GM19395 (cell line): ENCODE results near the gene SSBP4.
A peak's percentile ranks its signal among the peaks of the same experiment; 100 is the strongest.

ENCODE experiments used
- ATAC-seq: cut with Tn5 transposase; IDR thresholded peaks from one replicate; pipeline ENCODE4 v1.9.1; 2021; ENCODE audit warnings: mild to moderate bottlenecking, moderate library complexity; ENCODE audit not compliant: unreplicated experiment

The SSBP4 gene

DNA sequence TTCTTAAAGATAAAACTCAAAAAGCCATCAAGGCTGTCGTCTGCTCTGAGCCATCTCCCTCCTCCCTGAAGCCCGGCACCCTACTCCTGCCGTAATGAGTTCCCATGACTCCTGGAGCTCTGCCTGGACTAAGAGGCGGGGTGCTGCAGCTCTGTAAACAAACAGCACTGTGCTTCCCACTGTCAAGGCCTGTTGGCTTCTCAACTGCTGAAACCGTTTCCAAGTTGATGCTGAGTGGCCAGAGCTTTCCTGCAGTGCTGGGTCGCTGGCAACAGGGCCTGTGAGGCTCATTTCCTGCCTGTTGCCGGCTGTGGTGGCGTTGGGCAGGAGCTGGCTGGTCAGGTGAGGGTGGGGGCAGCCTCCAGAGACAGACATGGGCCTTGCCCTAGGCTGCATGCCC lies 45.4 kb downstream of the SSBP4 start:
- no peak for ATAC-seq

DNA sequence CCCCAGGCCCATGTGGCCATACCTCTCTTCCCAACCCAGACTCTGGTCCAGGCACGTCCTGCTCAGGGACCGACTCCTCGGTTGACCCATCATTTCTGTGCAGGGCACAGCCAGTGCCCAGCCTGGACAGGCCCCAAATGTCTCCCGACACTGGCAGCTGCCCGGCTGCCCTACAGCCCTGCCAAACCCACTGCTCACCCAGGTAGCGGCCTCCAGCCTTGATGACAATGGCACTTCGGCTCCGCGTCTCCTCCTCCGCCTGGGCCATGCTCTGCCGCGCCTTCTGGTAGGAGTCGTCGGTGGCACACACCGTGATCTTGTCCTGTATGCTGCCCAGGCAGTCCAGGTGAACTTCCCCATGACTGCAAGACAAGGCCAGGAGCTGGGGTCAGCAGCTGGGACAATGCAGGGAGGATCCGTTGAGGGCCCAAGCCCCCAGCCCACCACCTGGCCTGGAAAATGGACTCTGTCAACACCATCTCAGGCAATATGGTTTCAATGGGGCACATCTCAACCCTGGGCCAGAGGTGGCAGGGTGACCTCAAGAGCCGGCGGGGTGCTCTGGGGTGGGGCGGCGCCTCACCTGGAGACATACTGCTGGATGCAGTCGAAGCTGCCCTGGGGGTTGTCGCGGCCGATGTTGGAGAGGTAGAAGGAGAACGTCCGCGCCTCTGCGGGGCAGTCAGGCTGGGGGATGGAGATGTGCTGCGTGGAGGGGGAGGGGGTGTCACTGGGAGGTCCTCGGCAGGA lies 46.2 kb downstream of the SSBP4 start:
- no peak for ATAC-seq

DNA sequence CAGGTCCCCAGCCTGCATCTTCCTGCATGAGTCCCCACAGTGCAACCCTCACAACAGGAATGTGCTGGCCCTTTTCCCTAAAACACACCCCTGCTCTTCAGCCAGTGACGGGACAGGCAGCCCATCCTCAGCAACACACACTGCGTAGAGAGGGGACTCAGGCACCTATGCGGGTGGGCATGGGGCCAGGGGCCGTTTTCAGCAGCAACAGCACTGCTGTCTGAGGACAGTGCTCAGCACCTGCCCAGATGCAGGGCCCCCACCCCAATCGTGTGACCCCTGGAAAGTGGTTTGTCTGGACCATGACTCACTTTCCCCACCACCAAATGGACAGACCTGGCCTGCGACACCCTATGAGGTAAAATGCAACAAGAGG lies 46.8 kb downstream of the SSBP4 start:
- no peak for ATAC-seq

DNA sequence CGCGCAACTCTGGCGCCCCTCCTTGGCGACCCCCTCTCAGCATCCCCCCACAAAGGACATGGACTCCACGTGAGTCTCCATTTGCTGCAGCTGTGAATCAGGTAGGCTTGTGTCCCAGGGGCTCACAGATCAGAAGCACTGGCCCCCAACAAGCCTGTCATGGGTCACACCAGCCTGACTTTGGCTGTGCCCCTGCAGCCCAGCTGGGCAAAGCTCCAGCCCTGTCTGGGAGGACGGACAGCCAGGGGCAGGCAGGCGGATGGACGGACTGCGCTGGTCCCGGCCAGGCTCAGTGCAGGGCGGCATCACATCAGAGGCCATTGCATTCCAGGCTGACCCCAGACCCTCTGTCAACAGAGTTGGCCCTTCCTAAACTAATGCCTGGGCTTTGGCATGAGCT lies 47.2 kb downstream of the SSBP4 start:
- ATAC-seq = no peak

DNA sequence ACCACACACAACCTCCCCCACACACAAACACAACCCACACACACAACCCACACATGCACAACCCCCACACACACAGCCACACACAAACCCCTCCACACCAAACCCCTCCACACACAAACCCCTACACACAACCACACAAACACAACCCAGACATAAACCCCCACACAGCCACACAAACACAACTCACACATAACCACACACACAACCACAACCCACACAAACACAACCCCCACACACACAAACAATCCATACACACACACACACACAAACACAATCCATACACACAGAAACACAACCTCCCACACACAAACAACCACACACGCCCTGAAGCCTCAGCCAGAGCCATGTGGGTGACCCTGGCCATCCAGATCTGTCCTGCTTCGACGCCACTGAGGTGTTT lies 48.8 kb downstream of the SSBP4 start:
- ATAC-seq = no peak

DNA sequence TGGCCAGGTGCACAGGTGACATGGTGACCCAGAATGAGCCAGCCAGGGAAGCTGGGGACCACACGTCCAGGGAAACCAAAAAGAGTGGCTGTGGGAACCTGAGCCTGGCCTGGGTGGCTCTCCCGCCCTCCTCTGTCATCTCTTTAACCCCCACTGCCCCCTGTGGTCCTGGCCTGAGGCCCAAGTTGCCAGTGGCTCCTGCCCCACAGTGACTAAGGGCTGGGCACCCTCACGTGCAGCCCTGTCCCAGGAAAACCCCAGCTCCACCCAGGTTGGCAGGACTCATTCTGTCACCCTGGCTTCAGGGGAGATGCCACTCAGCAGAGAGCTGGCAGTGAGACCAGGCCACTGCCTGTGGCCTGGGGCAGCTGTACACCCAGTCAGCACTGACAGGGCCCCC lies 49.3 kb downstream of the SSBP4 start:
- no peak for ATAC-seq

DNA sequence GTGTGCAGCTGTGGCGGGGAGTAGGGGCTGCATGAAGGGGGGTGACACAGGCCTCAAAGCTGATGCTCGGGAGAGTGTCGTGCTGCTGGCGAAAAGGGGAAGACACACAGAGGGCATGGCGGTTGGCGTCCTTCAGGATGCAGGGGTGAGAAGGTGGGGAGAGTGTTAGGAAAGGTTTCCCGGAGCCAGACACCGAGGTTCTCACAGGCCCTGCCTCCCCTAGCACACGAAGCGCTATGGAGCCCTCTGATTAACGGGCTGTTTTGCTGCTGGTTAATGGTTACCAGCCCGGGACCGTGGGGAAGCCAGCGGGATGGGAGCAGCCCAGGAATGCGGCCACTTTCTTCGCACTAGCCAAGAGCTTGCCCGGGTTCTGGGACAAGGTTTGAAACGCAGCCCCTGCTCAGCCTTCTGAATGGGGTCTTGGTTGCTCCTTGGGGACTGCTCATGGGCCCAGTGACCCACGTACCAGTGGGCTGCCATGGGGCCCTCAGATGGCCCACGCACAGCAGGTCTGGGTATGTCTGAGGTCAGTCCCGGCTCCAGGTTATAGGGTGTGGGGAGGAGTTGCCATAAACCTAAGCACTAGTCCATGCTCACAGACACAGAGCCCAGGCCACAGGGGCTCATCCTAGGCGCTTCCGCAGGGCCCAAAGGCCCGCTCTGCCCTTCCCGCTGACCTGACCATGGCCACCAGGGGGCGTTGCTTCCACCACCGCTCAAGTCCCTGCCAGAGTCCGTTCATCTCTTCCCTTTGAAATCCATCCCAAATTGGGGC lies 50.1 kb downstream of the SSBP4 start:
- no peak for ATAC-seq

DNA sequence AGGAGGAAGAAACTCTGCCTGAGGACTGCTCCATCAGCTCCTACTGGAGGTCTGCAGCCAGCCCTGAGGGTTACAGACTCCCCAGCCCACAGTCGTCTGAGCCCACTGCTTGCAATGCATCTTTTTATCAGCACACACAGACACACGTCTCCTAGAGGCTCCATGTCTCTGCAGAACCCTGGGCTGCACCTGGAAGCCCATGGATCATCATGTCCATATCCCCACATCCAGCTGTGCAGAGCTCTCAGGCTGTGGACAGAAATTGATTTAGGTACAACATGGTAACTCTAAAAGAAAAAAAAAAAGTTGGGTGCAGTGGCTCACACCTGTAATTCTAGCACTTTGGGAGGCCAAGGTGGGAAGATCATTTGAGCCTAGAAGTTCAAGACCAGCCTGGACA lies 51.6 kb downstream of the SSBP4 start:
- no peak for ATAC-seq

DNA sequence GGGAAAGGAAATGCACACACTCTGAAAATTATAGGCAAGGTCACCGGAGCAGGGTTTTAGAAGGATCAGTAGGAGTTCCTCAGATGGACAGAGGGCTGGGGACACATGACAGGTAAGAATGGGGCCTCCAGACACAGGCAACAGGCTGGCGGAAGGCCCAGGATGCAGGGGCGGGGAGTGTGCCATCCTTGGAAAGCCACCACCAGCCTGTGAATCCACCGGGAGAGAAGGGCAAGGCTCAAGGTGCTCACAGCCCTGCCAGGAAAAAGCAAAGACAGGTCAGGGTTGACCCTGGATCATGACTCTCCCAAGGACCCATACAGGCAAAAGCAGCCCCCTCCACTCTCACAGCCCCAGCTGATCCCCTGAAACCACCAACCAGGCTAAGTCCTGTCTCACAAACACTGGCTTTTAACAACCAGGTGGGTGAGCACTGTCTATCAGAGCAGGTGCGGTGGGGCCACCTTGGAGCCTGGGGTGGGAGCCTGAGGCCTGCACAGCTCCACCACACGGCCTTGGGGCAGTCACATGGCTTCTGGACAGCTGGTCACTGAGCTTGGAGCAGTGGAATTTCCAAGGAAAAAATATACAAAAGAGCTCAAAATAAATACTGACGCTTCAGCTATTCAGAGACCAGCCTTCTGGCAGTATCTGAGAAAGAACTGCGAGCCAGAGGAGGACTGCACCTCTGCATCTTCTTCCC lies 54.0 kb downstream of the SSBP4 start:
- no peak for ATAC-seq

DNA sequence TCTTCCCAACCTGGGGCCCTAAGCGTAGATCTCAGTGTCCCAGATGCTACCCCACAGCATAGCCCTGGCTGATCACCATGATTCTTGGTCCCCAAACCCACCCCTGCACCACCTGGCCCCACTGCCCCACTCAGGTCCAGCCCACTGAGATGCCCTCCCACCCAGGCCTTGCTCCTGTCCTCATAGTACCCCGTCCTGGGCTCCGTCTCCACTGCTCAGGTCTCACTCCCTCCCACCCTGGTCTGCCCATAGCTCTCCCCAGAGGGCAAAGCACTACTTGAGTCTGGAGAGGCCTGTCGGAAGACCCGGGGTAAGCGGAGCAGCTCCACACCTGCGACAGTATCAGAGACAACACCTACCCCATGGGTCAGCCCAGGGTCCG lies 54.5 kb downstream of the SSBP4 start:
- ATAC-seq = no peak

DNA sequence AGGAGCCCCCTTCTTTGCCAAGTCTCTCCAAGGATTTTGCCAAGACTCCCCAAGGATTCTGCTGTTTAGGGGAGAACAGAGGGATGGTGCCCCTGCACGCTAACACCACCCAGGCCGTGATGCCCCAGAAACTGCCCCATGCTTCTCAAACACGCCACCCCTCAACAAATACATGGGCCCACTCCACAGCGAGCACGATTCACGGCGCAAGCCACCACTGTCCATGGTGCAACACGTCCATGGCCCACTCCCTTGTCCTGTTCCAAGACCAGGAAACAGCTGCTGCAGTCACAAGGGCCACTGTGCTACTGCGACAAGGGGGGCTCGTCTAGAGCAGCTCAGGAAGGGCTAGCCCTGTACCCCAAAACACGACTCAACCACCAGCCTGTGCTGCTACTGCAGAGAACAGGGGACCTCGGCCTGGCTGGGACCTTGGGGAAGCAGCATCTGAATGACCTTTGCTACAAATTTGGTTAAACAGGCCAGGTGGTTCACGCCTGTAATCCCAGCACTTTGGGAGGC lies 55.2 kb downstream of the SSBP4 start:
- ATAC-seq = no peak

DNA sequence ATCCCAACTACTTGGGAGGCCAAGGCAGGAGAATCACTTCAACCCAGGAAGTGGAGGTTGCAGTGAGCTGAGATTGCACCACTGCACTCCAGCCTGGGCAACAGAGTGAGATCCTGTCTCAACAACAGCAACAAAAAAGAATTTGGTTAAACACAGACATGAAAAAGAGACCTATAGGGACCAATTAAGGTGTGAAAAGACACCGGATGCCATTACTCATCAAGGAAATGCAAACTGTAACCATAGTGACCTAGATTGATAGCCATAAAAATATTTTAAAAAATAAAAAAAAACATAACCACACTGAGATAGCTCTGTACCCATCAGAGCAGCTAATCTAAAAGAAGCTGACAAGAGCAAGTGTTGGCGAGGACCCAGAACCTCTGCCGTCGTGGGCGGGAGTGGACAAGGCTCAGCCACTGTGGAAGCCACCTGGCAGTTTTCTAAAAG lies 55.8 kb downstream of the SSBP4 start:
- ATAC-seq = no peak

DNA sequence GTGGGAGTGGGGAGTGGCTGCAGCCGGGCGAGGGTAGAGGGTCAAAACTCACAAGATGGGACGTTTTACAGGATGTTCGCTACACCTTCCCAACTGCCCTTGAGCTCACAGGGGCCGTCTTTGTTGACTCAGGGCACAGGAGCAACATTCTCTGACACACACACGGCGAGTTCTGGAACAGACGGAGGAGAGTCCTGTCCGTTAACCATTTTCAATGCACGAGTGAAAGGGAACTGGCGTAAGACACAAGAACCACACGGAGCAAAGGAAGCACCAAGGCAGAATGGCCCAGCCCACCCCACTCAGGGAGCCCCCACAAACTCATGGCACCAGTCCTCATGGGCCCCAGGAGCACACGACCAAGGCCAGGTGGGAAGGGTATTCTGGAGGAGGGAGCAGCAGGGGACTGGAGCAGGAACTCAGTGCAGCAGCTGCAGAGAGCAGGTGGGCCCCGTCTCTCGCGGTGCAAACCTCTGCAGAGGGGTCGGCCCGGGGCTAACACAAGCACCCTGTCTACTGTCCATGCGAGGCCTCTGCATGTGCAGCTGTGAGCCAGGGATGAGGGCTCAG lies 56.6 kb downstream of the SSBP4 start:
- ATAC-seq = no peak

DNA sequence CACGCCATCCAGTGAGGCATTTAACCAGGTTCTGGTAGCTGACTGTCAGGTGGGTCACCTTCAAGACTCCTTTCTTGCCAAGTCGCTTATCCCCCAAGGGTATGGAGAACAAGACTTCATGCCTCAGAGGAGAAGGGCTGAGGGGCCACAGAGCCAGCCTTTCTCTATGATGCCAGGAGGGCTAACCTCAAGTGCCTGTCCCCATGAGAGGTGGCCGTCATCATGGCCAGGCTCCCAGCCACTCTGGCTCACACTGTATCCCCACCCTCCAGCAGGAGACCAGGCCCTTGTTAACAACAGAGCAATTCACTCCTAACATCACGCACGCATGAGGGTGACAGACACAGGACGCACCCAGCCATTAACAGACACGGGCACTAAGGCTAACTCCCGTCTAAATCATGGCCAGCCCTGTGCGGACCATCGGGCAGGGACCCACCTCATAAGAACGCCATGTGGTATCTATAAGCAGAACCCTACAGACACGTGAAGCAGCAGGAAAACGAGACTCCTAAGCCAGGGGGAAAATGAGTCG lies 57.4 kb downstream of the SSBP4 start:
- ATAC-seq = no peak

DNA sequence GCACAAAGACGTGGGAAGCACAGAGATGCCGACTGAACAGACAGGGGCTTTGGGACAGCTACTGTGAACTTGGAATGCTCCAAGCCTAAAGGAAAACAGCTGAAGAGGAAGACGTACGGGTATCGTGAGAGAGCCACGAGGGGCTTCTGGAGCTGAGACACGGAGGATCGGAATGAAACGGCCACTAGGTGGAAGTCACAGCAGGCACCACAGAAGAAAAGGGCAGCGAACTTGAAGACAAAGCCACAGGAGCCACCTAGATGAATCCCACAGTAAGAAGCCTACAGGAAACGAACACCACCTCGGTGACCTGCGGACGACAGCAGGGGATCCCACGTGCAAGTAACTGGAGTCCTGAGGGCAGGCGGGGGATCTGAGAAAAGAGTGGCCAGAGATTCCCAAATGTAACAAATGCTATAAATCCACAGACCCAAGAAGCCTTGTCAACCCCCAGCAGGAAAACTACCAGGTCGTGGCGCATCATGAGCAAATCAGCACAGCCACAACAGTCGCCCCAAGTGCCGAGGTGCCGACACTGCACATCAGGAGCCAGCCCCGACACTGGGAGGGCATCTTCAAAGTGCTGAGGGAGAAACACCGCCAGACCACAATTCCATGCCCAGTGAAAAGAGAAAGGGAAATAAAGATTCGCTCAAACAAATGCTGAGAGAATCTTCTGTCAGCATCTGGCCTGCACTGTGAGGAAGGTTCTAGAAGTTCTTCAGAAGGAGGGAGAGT lies 58.0 kb downstream of the SSBP4 start:
- ATAC-seq = no peak

DNA sequence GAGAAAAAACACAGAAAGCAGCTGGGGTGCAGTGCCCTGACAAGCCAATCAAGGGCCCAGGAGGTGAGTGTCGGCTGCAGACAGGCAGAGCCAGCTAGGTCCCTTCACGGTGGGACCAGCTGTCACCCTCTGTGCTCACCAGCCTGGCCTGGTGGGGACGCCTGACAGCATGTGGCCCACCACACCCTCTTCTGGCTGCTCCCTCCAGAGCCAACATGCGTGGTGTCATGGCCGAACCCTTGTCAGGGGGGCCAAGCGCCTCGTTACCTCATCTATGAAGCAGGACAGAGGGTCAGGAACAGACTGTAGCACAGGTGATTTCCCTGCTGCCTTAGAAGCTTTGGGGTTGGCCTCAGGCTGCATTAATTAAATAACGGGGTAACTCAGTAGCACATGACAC lies 58.8 kb downstream of the SSBP4 start:
- ATAC-seq = no peak

DNA sequence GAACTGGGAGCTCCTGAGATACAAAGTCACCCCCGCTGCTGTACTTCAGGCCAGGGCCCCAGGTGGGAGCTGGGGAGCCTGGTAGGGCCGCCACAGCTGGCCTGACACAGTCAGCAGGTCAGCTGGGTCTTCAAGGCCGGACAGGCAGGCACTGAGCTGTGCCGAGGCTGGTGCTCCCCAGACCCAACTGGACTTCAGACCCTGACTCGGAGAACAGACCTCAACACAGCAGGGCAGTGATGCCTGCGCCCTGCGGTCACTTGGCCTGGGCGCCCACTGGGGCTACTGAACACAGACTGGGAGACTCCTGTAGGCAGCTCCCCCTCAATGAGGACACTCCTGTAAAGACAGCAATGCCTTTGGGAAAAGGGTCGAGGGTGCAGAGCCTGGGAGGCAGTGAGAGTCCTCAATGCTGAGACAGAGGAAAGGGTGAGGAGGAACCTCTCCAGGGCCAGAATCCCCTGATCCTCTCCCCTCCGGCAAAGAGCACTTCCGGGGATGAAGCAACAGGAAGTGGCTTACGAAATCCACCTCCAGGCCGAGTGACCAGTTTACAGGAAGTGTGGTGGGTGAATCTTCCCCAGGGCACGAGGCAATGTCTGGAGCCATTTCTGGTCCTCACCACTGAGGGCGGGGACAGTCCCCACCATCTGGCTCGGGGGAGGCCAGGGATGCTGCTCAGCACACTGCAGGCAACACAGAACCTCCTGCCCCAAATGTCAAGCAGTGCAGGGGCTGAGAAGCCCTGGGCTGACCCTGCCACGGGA lies 59.5 kb downstream of the SSBP4 start:
- peak; percentile 75 for ATAC-seq

DNA sequence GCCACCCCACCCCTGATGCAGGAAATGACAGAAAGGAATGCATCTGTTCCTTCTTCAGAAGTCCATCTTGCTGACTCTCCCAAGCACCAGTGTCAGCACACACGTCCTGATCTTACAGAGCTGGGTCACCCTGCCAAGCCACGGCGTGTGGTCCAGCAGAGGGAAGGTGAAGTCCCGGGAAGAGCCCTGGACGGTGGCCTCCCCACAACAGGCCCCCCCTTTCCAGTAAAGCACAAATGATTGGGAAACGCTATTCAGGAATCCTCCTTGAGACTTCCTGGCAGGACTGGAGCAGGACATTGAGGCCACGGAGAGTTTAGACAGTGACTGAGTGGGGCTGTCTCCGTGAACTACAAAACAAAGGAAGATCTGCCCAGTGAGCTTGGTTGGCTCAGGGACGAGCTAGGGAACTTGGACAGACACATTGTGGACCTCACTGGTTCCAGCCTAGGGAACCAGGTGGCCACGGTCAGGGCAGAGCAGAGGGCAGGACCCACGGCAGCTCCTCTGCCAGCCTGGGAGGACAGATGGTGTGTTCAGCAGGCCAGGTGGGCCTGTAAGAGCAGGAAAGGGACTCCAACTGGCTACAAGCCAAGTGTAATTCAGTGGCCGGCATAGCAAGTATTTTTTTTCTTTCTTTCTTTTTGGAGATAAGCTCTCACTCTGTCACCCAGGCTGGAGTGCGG lies 61.0 kb downstream of the SSBP4 start:
- no peak for ATAC-seq
